GM18868 (cell line): ENCODE data around the gene TTLL7.
"Not testable (repeated sequence)": the region's sequence is repeated elsewhere in the genome, so short reads cannot be mapped to it uniquely, and the experiment has no call there.

Experiments used
- ATAC-seq: cut with Tn5 transposase; IDR thresholded peaks from one replicate; pipeline ENCODE4 v1.9.1; 2021; ENCODE audit warnings: mild to moderate bottlenecking, moderate library complexity; ENCODE audit not compliant: unreplicated experiment

The TTLL7 gene

GRCh38 chr1:83996191-83996590, 2.7 kb downstream of the TTLL7 start:
- ATAC-seq: no peak

- ATAC-seq: no peak
These were observed 3.3 kb downstream of the TTLL7 start for GRCh38 chr1:83995649-83996048.

DNA sequence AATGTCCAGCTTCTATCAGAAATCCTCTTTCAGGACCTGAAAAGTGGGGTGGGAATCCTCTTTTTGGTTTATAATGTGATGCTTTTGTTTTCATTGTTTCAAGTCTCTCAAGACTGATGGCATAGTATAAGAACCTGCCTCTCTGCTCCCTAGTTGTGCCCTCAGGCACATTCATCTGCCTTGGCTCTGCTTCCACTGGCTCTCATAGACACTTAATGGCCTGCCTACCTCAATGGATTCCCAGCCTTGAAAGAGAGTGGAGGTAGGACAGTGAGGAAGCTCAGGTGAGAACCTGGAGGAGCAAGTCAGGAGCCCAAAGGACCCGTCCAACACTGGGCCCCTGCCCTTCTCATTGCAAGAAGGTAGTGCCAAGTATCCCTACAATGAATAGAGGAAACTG, 4.8 kb downstream of the TTLL7 start:
- no peak for ATAC-seq

DNA sequence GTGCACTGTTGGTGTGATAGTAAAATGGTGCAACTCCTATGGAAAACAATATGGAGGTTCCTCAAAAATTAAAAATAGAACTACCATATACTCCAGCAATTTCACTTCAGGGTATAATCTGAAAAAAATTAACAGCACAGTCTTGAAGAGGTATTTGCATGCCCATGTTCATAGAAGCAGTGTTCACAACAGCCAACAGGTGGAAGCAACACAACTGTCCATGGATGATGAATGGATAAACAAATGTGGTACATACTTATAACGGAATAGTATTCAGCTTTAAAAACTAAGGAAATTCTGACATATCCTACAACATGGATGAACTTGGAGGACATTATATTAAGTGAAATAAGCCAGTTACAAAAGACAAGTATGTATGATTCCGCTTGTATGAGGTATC, 8.2 kb downstream of the TTLL7 start:
- ATAC-seq: no peak

DNA sequence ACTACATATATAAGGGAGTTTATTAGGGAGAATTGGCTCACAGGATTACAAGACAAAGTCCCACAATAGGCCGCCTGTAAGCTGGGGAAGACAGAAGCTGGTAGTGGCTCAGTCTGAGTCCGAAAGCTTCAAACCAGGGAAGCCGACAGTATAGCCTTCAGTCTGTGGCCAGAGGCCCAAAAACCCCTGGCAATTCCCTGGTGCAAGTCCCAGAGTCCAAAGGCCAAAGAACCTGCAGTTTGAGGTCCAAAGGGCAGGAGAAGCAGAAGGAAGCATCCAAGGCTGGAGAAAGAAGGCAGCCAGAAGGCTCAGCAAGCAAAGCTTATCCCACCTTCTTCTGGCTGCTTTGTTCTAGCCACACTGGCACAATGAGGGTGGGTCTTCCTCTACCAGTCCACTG, 13.9 kb downstream of the TTLL7 start:
- no peak for ATAC-seq

DNA sequence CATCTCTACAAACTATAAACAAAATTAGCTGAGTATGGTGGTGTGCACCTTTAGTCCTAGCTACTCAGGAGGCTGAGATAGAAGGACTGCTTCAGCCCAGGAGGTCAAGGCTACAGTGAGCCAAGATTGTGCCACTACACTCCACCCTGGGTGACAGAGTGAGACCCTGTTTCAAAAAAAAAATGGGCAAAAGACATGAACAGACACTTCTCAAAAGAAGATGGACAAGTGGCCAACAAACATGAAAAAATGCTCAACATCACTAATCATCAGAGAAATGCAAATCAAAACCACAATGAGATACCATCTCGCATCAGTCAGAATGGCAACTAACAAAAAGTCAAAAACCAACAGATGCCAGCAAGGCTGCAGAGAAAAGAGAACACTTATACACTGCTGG, 15.0 kb downstream of the TTLL7 start:
- not testable (repeated sequence) for ATAC-seq

- ATAC-seq: no peak
These were observed 20.9 kb downstream of the TTLL7 start for GRCh38 chr1:83978056-83978455.

DNA sequence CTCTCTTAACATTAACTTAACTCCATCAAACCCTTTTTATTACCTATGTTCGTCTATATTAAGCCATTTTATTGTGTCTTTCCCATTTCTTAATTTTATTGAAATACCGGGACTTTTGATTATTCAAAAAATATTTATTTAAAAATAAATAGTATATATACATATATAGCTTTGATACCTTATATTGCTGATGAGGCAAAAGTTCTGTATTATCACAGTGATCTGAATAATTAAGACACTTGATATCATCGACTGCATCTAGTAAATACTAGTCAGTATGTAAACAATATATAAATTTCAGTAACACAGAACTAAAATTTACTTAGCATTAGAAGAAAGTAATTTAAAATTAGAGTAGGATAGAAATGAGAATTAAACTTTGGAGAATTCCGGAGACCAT, 22.0 kb downstream of the TTLL7 start:
- ATAC-seq: no peak

- ATAC-seq: no peak
These were observed 28.1 kb downstream of the TTLL7 start for GRCh38 chr1:83970802-83971201.

- no peak for ATAC-seq
These were observed 28.8 kb downstream of the TTLL7 start for GRCh38 chr1:83970114-83970513.

DNA sequence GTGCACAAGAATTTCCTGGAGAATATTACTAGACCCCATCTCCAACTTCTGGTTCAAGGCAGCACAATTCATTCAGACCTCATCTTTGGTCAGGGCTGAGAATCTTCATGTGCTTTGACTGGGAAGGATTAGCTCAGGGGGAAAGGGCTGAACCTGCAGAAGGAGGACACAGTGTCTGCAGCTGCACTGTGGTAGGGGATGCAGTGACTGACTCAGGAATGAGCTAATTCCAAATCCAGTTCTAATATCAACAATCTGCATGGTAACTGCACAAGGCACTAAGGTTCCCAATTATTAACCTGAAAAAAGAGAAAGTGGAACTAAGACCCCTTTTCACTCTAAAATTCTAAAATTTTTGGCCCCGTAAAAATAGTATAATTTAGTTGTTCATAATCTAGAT, 31.6 kb downstream of the TTLL7 start:
- ATAC-seq: no peak

GRCh38 chr1:83964153-83964552, 34.8 kb downstream of the TTLL7 start:
- ATAC-seq: no peak

GRCh38 chr1:83961571-83962295, 37.2 kb downstream of the TTLL7 start:
- ATAC-seq: no peak

DNA sequence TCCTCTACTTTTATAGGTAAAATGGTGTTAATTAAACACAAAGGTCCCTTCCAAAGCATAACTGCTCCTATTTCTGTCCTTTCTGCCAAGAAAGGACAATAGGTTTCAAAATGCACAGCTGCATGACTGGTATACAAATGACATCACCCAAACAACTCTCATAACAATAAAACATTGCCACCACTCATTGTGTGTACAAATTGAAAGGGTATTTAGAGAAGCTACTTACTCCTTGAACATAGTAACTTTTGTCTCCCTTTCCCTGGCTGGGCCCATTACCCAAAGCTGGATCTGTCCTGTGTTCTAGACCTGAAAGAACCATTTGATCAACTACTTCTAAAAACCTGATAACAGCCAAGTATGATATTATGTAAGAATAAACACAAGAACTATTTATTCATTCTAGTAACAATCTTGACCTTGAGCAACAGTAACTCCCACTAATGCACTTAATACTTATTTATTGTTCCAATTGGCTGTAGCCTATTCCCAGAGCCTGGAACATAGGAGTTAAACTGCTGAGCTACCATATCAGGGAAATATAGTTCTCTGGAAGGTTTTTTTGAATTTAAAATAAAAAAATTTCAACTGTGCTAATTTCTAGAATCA, 38.2 kb downstream of the TTLL7 start:
- ATAC-seq: no peak

DNA sequence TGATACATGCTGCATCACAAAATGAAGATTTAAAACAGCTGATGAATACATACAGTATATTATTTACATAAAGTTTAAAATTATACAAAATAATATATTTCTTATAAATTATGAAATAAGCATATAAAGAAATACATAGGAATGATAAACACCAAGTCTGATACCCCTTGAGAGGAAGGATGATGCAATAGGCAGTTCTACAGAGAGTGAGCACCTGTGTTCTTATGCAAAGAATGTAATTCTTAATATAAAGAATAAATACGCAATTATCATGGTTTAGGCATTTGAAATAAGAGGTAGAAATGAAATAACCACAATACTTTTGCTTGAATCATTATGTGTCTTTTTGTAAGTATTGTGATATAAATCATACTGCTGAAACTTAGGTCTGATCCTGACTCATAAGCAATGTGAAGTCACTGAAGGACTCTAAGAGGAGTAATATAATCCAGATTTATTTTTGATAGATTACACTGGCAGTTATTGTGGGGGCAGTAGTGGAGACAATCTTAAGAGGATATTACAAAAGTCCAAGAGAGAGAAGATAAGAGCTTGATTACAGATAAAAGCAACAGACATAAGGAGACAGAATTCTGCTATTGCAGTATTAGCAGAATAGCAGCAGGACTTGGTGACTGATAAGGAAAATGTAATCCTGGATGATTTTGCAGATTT, 39.0 kb downstream of the TTLL7 start:
- no peak for ATAC-seq

DNA sequence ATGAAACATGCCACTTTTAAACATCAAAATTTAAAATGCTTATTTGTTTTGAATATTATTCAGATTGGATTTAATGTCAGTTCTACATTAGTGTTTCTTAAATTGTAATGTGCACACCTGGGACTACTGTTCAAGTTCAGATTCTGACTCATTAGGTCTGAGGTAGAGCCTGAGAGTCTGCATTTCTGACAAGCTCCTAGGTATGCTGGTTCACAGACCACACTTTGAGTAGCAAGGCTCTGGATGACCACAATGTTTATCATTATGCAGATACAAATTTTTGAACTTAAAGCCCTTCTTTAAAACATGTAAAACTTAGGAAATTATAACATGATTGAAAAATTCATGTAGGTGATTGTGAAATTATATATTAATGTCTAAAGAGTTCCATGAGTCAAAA, 40.2 kb downstream of the TTLL7 start:
- ATAC-seq: no peak

DNA sequence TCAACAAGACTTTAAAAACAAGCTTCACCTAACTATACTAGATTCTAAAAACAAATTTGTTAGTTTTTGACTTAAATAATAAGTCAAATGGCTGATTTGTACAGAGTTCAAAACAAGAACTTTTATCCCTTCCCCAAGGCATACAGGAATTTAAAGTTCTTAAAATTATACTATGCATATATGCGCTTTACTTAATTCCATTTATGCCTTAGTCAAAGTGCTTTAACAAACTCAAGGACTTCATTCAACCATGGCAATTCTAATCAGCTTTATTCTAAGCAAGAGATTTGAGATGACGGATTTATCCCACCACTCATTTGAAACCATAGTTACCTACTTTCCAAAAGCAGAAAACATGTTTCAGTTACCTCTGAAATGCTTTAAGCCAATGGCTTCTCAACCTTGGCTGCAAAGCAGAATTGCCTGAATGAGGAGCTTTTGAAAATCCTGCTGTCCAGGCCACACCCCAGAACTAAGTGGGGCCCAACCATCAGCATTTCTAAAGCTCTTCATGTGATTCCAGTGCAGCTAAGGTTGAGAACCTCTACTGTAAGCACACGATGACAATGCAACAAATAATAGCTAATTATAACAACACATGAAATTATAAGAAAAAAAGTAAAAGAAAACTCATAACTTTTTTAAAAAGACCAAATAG, 44.6 kb downstream of the TTLL7 start:
- ATAC-seq: no peak

GRCh38 chr1:83950106-83950661, 48.7 kb downstream of the TTLL7 start:
- no peak for ATAC-seq

DNA sequence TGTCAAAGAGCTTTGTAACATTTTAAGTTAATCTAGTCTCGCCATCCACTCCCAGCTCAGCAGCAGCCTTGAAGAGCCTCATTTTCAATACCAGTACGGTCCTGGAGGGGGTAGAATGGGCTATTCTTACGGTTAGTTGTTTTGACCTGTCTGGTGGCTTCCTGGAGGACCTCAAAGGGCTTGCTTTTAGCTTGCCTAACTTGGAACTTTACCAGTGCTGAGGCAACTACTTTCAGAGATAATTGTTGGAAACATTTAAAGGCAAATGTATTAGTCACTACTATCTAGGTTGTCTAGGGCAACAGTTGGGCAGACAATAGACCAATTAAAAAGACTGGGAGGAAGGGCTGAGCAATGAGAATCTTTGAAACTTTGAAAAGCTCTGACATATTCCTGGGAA, 56.0 kb downstream of the TTLL7 start:
- ATAC-seq: no peak

- no peak for ATAC-seq
These were observed 64.4 kb downstream of the TTLL7 start for GRCh38 chr1:83934550-83934949.

DNA sequence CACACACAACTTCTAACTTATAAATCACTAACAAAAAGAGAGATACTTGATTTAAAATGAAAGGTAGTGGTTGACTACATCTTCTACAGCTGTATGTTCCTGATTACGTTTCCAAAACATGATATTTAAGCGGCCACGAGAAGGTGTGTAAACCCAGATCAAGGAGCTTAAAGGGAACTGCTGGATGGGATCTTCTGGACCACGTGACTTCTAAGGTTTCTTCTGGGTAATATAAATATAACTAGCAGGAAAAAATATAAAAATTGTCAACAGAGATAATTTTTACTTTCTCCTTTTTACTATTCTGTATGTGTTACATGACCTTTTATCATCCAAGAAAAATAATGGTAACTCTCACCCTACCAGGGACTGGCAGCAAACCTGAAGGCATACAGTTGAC, 66.2 kb downstream of the TTLL7 start:
- ATAC-seq: no peak

- ATAC-seq: no peak
These were observed 66.7 kb downstream of the TTLL7 start for GRCh38 chr1:83932281-83932680.
